ENCODE measurements around the gene CFAP299.

- TF ChIP-seq POLR2AphosphoS5 (IDR thresholded peaks at IDR 0.05; ENCODE audit: low read depth, low read length): no peak
- no peak for TF ChIP-seq SPI1 (IDR thresholded peaks at IDR 0.05; ENCODE audit: low read depth, low read length)
- TF ChIP-seq TAF1 (IDR thresholded peaks at IDR 0.05; ENCODE audit: low read depth, low read length): no peak
- no peak for TF ChIP-seq POLR2A (IDR thresholded peaks at IDR 0.05; ENCODE audit: low read depth, low read length)
Observed at GRCh38 chr4:80387390-80388283, 52.1 kb downstream of the CFAP299 start.

Data from GM12891 (cell line).